K562 (cell line): Measurements from ENCODE around the gene HDAC7. TPM values are rescaled to one million over a fixed set of nuclear protein-coding genes. Genes with fewer than 3 reads are reported as not detected.
A peak's percentile ranks its signal among the peaks of the same experiment; 100 is the strongest.

Experiments
- ARID2 ChIP-seq: fragments of 450-650 bp; IDR thresholded peaks from 2 replicates; pipeline ENCODE4 v1.6.1; 2017; ENCODE audit warnings: antibody characterized with exemption, mild to moderate bottlenecking
- CXXC5 ChIP-seq: fragments of 250-450 bp; sonication (Bioruptor Pico); IDR thresholded peaks from 2 replicates; pipeline ENCODE4 v1.8.0; 2022; ENCODE audit warnings: inconsistent platforms, mild to moderate bottlenecking, moderate library complexity
- ELF4 ChIP-seq: fragments of 450-650 bp; formaldehyde crosslinking; IDR thresholded peaks from 2 replicates; pipeline ENCODE4 v1.4.0; 2022; ENCODE audit warnings: missing genetic modification characterization
- GATAD2A ChIP-seq: fragments of 450-650 bp; IDR thresholded peaks from 2 replicates; pipeline ENCODE4 v1.6.1; 2017
- L3MBTL2 ChIP-seq: fragments of 450-650 bp; IDR thresholded peaks from 2 replicates; pipeline ENCODE4 v1.6.1; 2016; ENCODE audit warnings: mild to moderate bottlenecking, moderate library complexity
- NFE2 ChIP-seq: IDR thresholded peaks from 2 replicates; pipeline ENCODE4 v1.6.1; 2014; ENCODE audit warnings: antibody characterized with exemption, low read depth
- PCBP1 ChIP-seq: fragments of 200-400 bp; formaldehyde crosslinking; IDR thresholded peaks from 2 replicates; pipeline ENCODE4 v1.6.1; 2018; ENCODE audit warnings: mild to moderate bottlenecking, low read depth, low read length; ENCODE audit not compliant: poor library complexity, severe bottlenecking
- RFX5 ChIP-seq: IDR thresholded peaks from 2 replicates; pipeline ENCODE4 v1.6.1; 2011; ENCODE audit warnings: low read depth, mild to moderate bottlenecking, improper control_type of control experiment, low read length
- SIX5 ChIP-seq, 2 experiments: IDR thresholded peaks; 2 replicates each; pipeline ENCODE4 v1.6.1; 2011; ENCODE audit warnings: low read length in 2 of 2, borderline replicate concordance in 1 of 2, low read depth in 1 of 2, mild to moderate bottlenecking in 1 of 2, moderate library complexity in 1 of 2; ENCODE audit not compliant: insufficient read depth in 1 of 2
- ZNF232 ChIP-seq: sonication (generic); formaldehyde crosslinking; IDR thresholded peaks from 2 replicates; pipeline ENCODE4 v1.8.0; 2022; ENCODE audit warnings: mild to moderate bottlenecking, missing genetic modification reagents
- polyA plus RNA-seq, 8 experiments: library from polyadenylated mRNA; depleted of rRNA in 4 of 8; stranded (reverse) in 5 of 8; unstranded in 3 of 8; fragments of >200 nt; fragmentation: Nextera tagmentation in 2 of 8; fragmentation: Illumina TruSeq in 1 of 8; extraction: Ambion mirVana in 2 of 8; extraction: Trizol in 1 of 8; gene quantifications; 2 replicates each; pipeline versions ENCODE4 v1.2.1 to v1.2.3, GENCODE V29; 2011 to 2014; ENCODE audit warnings: inconsistent platforms in 1 of 8, missing spikeins in 1 of 8
- total RNA-seq, 7 experiments: library from RNA; depleted of rRNA in 6 of 7; stranded (reverse); fragments of >200 nt in 6 of 7; fragmentation: Illumina TruSeq in 2 of 7; extraction: Trizol in 2 of 7; gene quantifications; 2 replicates each; pipeline versions ENCODE4 v1.2.1 to v1.2.3, GENCODE V29; 2011 to 2021; ENCODE audit warnings: low replicate concordance in 1 of 7

HDAC7 gene
- total and polyA plus RNA-seq, 9 of the 15 experiments (the other 6 are each of a cell fraction or from before 2014, with no cell fraction given), result 2.5 to 129 (median 31.1) TPM

GRCh38 chr12:47776471-47777143 is 43.1 kb downstream of the HDAC7 start (continued):
- TF ChIP-seq ZNF232 (CRISPR knock-in tag) (no peak), ARID2 (no peak), L3MBTL2 (peak; percentile 78), CXXC5 (peak; percentile 44; the same call in 1 of the 2 replicates), NFE2 (peak; percentile 95), PCBP1 (no peak), ELF4 (CRISPR knock-in tag) (no peak), SIX5 (IDR thresholded peaks at IDR 0.05; ENCODE audit: borderline replicate concordance in 1 of 2, insufficient read depth in 1 of 2, low read depth in 1 of 2, low read length in 2 of 2) (no peak), RFX5 (no peak), GATAD2A (no peak)
